ENCODE data around the gene EMILIN2.

The EMILIN2 gene

DNA sequence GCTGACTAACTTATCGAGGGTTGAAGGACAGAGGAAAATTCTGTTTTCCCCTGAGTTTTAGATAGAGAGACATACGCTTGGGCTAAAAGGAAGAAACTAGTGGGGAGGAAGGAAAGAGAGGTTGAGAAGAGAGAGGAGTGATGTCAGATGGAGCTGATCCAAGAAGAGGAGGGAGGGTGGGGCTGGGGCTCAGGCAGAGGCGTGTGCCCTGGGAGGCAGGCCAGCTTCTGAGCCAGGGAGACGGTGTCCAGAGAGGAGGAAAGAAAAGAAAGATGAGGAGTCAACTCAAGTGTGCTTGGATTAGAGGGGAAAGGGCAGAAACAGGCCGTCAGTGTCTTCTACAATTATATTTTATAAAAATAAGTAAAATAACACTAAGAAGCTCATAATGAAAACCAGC, 56.2 kb downstream of the EMILIN2 start:
- no peaks in the 10 kb centered on the region for H3F3A ChIP-seq (ENCODE audit: insufficient read depth, low read length)
- no peaks in the 10 kb centered on the region for H4K20me1 ChIP-seq (ENCODE audit: insufficient read depth, low read length)
- no peak overlapping the region for H2AFZ ChIP-seq (ENCODE audit: low read length)

DNA sequence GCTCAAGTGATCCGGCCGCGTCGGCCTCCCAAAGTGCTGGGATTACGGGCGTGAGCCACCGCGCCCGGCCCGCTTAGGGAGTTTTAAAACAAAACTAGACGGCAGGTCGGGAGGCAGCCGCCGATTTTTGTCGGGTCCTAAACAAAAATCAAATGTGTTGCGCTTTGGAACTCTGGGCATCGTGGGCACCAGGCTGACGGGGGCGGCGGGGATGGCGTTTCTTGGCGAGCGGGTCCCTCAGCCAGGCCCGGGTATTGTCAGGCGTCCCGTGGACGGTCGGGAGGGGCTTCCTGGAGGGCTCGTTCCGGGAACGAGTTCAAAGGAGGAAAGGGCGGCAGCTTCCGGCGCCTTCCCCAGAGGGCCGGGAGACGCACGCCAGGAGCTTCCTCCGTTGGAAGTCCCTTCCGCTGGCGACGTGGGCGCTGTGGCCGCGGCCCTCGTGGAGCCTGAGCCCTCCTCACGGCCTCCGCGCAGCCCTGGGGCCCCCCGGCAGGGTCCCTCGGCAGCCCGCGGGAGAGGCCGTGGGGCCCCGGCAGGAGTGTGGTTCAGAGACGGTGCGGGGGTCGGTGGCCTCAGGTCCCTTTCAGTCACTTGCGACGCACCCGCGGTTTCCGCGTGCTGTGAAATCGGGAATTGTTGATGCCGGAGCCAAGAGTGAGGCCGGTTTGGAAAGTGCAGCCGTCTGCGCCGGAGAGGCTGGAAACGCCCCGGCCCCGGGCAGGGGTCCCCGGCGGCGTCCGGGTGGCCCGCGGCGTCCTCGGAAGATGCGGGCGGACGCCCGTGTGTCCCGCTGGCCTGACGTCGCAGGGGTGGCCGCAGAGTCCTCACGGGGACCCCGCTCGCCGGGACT, 59.3 kb downstream of the EMILIN2 start:
- Histone ChIP-seq H4K20me1 (ENCODE audit: insufficient read depth, low read length) (no peaks in the 10 kb centered on the region), H3K9ac (ENCODE audit: low read length) (peak overlapping the region; percentile 59), H3K27ac (ENCODE audit: low read depth, low read length, poor library complexity, severe bottlenecking) (no peak overlapping the region)

More for the DNA sequence above, 56.2 kb downstream of the EMILIN2 start:
- Histone ChIP-seq H3K9me3 (ENCODE audit: low read length) (no peaks in the 10 kb centered on the region), H3K4me2 (ENCODE audit: low read length) (no peak overlapping the region), H3K27me3 (ENCODE audit: insufficient read depth, low read length) (no peaks in the 10 kb centered on the region), H3K9me2 (ENCODE audit: low read depth, low read length) (no peaks in the 10 kb centered on the region), H3K36me3 (ENCODE audit: insufficient read depth, low read length) (no peaks in the 10 kb centered on the region), H3K4me1 (ENCODE audit: insufficient read depth, low read length, severe bottlenecking) (peaks cover 15% of the 10 kb centered on the region), H3K27ac (ENCODE audit: low read depth, low read length, poor library complexity, severe bottlenecking) (no peak overlapping the region), H3K4me3 (ENCODE audit: low read depth, low read length, poor library complexity, severe bottlenecking) (no peak overlapping the region), H3K9ac (ENCODE audit: low read length) (no peak overlapping the region), H3K79me2 (ENCODE audit: insufficient read depth, low read length) (no peaks in the 10 kb centered on the region)
- TF ChIP-seq EZH2 (IDR thresholded peaks at IDR 0.05; ENCODE audit: borderline replicate concordance, low read length) = no peak
- TF ChIP-seq, protein P1, sequence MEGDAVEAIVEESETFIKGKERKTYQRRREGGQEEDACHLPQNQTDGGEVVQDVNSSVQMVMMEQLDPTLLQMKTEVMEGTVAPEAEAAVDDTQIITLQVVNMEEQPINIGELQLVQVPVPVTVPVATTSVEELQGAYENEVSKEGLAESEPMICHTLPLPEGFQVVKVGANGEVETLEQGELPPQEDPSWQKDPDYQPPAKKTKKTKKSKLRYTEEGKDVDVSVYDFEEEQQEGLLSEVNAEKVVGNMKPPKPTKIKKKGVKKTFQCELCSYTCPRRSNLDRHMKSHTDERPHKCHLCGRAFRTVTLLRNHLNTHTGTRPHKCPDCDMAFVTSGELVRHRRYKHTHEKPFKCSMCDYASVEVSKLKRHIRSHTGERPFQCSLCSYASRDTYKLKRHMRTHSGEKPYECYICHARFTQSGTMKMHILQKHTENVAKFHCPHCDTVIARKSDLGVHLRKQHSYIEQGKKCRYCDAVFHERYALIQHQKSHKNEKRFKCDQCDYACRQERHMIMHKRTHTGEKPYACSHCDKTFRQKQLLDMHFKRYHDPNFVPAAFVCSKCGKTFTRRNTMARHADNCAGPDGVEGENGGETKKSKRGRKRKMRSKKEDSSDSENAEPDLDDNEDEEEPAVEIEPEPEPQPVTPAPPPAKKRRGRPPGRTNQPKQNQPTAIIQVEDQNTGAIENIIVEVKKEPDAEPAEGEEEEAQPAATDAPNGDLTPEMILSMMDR (IDR thresholded peaks at IDR 0.05; ENCODE audit: low read length) = no peak

DNA sequence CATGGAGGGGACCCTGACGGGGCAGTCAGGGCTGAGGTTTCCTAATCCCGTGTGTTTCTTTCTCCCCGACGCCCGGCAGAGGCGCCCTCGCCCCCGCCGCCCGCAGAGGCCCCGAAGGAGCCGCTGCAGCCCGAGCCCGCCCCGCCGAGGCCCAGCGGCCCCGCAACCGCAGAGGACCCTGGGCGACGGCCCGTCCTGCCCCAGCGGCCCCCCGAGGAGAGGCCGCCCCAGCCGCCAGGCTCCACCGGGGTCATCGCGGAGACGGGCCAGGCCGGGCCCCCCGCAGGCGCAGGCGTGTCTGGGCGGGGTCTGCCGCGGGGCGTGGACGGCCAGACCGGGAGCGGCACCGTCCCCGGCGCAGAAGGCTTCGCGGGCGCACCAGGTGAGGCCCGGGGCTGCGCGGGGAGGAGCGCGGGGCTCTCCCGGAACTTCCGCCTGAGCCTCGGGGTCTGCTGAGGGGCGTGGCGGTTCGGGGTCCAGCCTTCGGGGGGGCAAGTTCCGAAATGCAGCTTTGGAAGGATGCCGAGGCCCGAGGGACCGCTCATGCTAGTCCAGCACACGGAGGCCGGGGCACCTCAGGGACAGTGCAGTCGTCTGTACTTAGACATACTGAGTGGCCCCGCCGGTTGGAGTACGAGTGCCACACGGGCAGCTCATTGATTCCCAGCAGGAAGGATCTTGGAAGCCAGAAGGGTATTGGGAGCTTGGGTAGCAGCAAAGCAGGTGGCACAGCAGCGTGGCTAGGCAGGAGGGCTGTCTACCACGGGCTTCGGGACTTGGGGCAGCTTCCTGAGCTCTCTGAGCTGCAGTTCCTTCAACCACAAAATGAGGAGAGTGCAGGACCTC, 60.1 kb downstream of the EMILIN2 start:
- Histone ChIP-seq H3K36me3 (ENCODE audit: insufficient read depth, low read length) (no peaks in the 10 kb centered on the region), H3K9me2 (ENCODE audit: low read depth, low read length) (no peaks in the 10 kb centered on the region), H3F3A (ENCODE audit: insufficient read depth, low read length) (no peaks in the 10 kb centered on the region), H3K79me2 (ENCODE audit: insufficient read depth, low read length) (no peaks in the 10 kb centered on the region), H3K4me3 (ENCODE audit: low read depth, low read length, poor library complexity, severe bottlenecking) (peak overlapping the region; percentile 61), H3K4me1 (ENCODE audit: insufficient read depth, low read length, severe bottlenecking) (peaks cover 12% of the 10 kb centered on the region), H3K9me3 (ENCODE audit: low read length) (no peaks in the 10 kb centered on the region), H3K9ac (ENCODE audit: low read length) (peak overlapping the region; percentile 59), H3K4me2 (ENCODE audit: low read length) (peak overlapping the region; percentile 70), H3K27me3 (ENCODE audit: insufficient read depth, low read length) (no peaks in the 10 kb centered on the region), H4K20me1 (ENCODE audit: insufficient read depth, low read length) (no peaks in the 10 kb centered on the region), H2AFZ (ENCODE audit: low read length) (no peak overlapping the region), H3K27ac (ENCODE audit: low read depth, low read length, poor library complexity, severe bottlenecking) (no peak overlapping the region)
- no peak for TF ChIP-seq EZH2 (IDR thresholded peaks at IDR 0.05; ENCODE audit: borderline replicate concordance, low read length)
- TF ChIP-seq, protein P1 (IDR thresholded peaks at IDR 0.05; ENCODE audit: low read length) = no peak

More for the DNA sequence above, 59.3 kb downstream of the EMILIN2 start:
- no peaks in the 10 kb centered on the region for H3K27me3 ChIP-seq (ENCODE audit: insufficient read depth, low read length)
- H3K9me3 ChIP-seq (ENCODE audit: low read length) = no peaks in the 10 kb centered on the region
- no peaks in the 10 kb centered on the region for H3K9me2 ChIP-seq (ENCODE audit: low read depth, low read length)
- no peaks in the 10 kb centered on the region for H3K36me3 ChIP-seq (ENCODE audit: insufficient read depth, low read length)
- peaks cover 12% of the 10 kb centered on the region for H3K4me1 ChIP-seq (ENCODE audit: insufficient read depth, low read length, severe bottlenecking)
- H3K79me2 ChIP-seq (ENCODE audit: insufficient read depth, low read length) = no peaks in the 10 kb centered on the region
- TF ChIP-seq, protein P1 (IDR thresholded peaks at IDR 0.05; ENCODE audit: low read length) = no peak
- no peak for TF ChIP-seq EZH2 (IDR thresholded peaks at IDR 0.05; ENCODE audit: borderline replicate concordance, low read length)
- H3F3A ChIP-seq (ENCODE audit: insufficient read depth, low read length) = no peaks in the 10 kb centered on the region
- H3K4me2 ChIP-seq (ENCODE audit: low read length) = peak overlapping the region; percentile 70
- H2AFZ ChIP-seq (ENCODE audit: low read length) = no peak overlapping the region
- peak overlapping the region; percentile 61 for H3K4me3 ChIP-seq (ENCODE audit: low read depth, low read length, poor library complexity, severe bottlenecking)

All from OCI-LY1 (cell line).